HS-27A (cell line): ENCODE measurements around the gene PEX16.

ENCODE experiments used
- DNase-seq: peaks from one replicate; pipeline ENCODE4 v3.0.0-alpha.2; 2012; ENCODE audit warnings: low read depth, missing footprints

Gene PEX16

DNA sequence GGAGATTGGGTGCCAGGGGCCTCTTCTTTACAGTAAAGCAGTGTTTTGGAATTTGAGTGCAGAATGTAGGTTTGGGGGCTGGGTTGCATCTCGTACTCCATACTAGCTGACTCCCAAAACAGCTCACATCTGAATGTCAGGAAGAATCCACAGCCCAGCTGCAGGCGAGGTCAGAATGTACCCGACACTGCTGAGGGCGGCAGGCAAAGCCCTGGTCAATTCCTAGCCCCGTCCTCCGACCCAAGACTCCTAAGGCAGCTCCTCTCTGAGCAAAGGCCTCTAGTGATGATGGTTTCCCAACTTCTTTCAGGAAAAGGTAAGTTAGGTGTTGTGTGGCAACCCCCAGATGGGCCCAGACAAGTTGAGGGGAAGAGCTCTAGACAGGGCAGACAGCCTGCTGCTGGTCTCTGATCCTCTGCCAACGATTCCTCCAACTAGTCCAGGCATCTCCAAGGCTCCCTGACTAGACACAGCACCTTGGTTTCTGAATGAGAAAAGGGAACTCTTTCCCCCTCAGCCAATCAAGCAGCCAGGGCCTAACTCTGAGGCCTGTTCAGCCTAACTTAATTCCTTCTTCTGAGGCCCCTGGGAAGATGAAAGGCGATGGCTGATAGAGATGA lies 13.4 kb upstream of the PEX16 start:
- DNase-seq = no peak

- DNase-seq = no peak
Observed at GRCh38 chr11:45930031-45930794, 12.5 kb upstream of the PEX16 start.

GRCh38 chr11:45929486-45930030 lies 11.9 kb upstream of the PEX16 start:
- no peak for DNase-seq

DNA sequence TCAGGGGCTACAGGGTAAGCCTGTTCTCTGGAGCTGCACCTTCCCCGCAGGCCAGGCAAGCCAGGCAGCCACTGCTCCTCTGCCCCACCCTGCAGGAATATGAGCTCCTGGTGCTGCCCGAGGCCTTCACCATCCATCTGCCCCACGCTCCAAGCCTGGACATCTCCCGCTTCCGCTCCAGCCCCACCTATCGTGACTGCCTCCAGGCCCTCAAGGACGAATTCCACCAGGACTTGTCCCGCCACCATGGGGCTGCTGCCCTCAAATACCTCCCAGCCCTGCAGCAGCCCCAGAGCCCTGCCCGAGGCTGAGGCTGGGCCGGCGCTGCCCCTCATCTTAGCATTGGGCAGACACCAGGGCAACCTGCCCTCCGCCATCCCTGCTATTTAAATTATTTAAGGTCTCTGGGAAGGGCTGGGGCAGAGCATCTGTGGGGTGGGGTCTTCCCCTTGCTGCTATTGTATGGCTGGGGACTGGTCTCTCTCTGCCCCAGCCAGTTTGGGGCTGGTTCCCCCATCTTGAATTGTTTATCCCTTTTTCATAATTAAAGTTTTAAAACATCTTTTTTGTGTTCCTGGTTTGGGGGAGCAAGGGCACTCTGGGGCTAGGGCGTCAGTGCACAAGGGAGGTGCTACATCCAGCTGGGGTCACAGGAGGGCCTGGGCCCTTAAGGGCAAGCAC lies 11.0 kb upstream of the PEX16 start:
- DNase-seq = no peak

DNA sequence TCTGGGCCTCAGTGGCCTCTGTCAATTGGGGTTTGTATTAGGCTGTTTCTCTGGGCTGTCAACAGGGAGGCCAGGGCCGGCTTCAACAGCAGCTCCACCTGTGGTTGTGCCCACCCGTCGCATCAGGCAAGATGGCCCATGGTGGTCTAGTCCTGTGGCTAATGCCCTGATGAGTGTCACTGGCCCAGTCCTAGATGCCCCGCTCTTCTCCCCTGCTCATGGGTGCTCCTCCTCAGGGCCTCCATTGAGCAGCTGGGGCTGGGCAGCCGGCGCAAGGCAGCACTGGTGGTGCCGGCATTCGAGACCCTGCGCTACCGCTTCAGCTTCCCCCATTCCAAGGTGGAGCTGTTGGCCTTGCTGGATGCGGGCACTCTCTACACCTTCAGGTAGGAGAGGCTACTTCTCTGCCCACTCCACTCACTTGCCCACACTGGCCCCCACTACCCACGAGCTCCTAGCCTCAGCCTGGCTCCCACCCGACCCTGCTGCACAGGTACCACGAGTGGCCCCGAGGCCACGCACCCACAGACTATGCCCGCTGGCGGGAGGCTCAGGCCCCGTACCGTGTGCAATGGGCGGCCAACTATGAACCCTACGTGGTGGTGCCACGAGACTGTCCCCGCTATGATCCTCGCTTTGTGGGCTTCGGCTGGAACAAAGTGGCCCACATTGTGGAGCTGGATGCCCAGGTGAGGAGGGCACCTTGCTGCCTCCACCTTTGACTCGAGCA lies 10.2 kb upstream of the PEX16 start:
- no peak for DNase-seq

DNA sequence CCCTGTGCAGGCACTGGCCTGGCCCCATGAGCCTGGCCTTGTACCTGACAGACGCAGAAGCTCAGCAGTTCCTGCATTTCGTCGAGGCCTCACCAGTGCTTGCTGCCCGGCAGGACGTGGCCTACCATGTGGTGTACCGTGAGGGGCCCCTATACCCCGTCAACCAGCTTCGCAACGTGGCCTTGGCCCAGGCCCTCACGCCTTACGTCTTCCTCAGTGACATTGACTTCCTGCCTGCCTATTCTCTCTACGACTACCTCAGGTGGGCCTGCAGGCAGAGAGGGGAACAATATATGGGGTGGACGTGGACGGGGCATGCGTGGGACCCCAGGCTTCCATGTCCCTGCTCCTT lies 9.6 kb upstream of the PEX16 start:
- DNase-seq = no peak

DNA sequence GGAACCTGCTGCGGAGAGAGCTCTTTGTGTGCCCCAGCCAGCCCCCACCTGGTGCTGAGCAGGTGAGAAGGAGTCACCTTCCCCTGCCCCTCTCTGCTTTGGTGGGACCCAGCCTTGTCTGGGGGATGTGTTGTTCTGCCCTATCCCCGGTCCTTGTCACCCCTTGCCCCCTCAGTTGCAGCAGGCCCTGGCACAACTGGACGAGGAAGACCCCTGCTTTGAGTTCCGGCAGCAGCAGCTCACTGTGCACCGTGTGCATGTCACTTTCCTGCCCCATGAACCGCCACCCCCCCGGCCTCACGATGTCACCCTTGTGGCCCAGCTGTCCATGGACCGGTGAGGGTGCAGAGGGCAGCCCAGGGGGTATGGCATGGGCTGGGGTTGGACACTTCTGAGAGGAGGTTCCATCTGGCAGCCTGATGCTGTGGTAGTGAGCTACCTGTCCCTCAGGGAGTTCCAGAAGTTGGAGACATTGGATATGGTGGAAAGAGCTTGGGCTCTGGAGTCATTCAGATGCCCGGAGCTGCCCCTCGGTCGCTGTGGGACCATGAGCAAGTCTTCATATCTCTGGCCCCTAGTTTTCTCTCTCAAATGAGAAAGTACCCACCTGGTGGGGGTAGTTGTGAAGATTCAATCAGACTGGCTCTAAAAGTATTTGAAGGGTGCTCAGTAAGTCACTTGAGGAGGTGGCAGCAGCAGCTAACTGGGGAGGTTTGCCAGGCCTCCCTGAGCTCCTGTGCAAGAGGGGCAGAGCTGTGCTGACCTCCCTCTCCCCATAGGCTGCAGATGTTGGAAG lies 9.1 kb upstream of the PEX16 start:
- no peak for DNase-seq

GRCh38 chr11:45926001-45926401 lies 8.3 kb upstream of the PEX16 start:
- no peak for DNase-seq

GRCh38 chr11:45925550-45925949 lies 7.9 kb upstream of the PEX16 start:
- DNase-seq = no peak

GRCh38 chr11:45924927-45925326 lies 7.2 kb upstream of the PEX16 start:
- no peak for DNase-seq

DNA sequence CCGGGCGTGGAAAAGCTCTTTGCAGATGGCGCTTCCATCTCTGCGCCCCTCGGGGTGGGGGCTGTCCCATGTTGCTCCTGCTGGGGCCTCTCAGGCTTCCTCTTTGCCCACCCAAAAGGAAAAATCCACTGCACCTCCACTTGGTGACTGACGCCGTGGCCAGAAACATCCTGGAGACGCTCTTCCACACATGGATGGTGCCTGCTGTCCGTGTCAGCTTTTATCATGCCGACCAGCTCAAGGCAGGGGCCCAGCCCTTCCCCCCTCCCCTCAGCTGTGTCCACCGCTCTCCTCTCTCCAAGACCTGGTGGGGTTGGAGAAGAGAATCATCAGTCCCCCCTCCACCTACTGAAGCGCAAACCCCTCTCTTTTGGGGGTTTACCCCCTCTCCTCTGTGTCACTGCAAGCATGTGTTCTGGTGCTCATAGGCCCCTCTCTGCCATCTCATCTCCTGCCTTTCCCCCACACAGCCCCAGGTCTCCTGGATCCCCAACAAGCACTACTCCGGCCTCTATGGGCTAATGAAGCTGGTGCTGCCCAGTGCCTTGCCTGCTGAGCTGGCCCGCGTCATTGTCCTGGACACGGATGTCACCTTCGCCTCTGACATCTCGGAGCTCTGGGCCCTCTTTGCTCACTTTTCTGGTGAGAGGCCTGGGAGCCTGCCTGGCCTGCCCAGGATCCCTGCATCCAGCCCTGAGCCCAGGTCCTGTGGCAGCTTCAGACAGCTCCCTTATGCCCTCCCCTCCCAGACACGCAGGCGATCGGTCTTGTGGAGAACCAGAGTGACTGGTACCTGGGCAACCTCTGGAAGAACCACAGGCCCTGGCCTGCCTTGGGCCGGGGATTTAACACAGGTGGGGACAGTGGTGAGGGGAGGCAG lies 6.6 kb upstream of the PEX16 start:
- no peak for DNase-seq

GRCh38 chr11:45922425-45923082 lies 4.9 kb upstream of the PEX16 start, which contains the start of gene LARGE2:
TSS of gene LARGE2 (plus strand) at chr11:45922656. CDS start at chr11:45922883, 227 bp downstream.
- DNase-seq = no peak

- DNase-seq = no peak
Observed at GRCh38 chr11:45921561-45922424, 4.1 kb upstream of the PEX16 start.

DNA sequence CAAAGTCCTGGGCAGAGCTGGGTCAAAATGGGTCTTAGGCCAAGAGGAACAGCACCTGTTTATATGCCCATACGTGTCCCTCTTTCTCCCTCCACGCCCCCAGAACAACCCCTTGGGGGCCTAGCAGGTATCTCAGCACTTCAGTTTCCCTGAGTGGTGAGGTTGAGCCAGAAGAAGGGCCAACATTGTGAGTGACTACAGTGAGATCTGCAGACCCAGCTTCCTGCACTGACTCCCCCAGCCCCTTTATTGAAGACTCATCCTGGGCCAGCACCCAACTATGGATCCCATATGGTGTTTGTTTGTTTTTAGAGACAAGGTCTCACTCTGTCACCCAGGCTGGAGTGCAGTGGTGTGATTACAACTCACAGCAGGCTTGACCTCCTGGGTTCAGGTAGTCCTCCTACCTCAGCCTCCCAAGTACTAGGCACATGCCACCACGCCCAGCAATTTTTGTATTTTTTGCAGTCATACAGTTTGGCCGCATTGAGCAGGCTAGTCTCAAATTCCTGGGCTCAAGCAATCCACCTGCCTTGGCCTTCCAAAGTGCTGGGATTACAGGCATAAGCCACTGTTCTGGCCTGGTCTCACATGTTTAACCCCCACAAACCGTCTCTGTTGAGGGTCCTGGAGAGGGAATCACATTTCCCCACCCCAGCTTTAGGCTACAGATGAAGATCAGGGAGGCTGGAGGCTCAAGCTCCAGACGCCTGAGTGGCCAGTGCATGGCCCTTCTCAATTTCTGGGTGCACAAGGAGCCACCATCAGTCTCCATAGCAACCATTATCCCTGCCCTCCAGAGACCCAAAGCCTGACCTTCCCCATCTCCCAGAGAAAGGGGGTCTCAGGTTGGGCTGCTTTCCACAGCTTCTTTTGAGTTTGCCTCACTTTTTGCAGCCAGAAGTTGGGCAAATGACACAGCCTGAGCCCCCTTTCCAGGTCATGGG lies 3.1 kb upstream of the PEX16 start:
- no peak for DNase-seq

DNA sequence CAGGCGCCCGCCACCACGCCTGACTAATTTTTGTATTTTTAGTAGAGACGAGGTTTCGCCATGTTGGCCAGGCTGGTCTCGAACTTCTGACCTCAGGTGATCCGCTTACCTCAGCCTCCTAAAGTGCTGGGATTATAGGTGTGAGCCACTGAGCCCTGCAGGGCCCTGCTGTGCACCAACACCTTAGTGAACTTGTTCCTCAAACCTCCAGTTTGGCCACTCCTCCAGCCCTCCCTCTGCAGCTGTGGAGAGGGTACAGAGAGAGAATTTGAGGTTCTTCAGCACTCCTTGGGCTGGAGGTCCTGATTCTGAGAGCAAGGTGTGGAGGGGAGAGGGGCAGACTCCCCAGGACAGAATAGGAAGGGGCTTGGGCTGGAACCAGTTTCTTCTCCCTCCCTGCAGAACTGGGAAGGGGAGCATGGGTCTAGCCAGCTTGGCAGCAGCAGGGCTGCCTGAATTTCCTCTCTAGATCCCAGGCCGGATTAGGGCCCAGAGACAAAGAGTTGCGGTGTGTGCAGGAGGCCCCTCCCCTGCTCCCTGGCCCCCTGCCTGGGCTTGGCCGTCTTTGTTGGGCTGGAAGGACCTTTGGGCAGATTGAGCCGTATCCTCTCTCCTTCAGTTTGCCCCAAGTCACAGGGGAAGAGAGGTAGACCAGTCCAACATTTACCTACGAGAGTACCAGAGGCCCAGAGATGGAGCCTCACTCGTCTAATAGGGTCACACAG lies 2.3 kb upstream of the PEX16 start:
- DNase-seq = no peak

DNA sequence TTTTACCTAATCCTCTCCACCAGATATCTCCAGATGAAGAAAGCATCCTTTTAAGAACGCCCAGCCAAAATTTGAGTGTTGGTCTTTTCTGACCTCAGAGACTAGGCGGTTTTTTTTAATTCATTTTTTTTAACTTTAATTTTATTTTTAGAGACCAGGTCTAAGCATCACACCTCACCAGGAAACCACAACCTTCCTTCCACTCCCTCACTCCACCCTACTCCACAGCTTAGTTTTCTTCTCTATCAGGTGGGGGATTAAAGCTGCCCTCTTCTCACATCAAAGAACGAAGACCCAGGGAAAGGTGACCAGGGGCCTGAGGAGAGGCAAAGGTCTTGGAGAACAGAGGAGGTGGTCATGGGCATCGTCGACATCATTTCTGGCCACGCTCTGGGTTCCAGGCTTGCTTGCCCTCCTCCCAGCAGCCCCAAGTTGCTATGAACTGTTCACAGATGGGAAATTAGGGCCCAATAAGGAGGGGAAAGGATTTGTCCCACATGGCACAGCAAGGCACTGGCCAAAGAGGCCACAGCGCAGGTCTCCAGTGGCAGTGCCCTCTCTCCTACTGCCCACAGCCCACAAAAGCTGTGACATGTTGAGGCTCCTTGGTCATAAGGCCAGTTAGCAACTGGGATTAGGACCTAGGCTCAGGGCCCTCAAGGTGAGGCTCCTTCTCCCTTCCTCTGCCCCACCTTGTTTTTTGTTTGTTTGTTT lies 1.4 kb upstream of the PEX16 start:
- DNase-seq = no peak
